ENCODE measurements around the gene OCLN. TPM values are rescaled to one million over a fixed set of nuclear protein-coding genes. Genes with fewer than 3 reads are reported as not detected.
"Not testable (repeated sequence)": the region's sequence is repeated elsewhere in the genome, so short reads cannot be mapped to it uniquely, and the experiment has no call there.

OCLN gene
- total RNA-seq, 1 donor: 3.0 TPM

GRCh38 chr5:69528035-69528434, 35.4 kb downstream of the OCLN start:
- TF ChIP-seq, protein P1, sequence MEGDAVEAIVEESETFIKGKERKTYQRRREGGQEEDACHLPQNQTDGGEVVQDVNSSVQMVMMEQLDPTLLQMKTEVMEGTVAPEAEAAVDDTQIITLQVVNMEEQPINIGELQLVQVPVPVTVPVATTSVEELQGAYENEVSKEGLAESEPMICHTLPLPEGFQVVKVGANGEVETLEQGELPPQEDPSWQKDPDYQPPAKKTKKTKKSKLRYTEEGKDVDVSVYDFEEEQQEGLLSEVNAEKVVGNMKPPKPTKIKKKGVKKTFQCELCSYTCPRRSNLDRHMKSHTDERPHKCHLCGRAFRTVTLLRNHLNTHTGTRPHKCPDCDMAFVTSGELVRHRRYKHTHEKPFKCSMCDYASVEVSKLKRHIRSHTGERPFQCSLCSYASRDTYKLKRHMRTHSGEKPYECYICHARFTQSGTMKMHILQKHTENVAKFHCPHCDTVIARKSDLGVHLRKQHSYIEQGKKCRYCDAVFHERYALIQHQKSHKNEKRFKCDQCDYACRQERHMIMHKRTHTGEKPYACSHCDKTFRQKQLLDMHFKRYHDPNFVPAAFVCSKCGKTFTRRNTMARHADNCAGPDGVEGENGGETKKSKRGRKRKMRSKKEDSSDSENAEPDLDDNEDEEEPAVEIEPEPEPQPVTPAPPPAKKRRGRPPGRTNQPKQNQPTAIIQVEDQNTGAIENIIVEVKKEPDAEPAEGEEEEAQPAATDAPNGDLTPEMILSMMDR (IDR thresholded peaks at IDR 0.05; ENCODE audit: insufficient read depth, low read length): no peak
- DNase-seq (ENCODE audit: low read depth): no peak
- no peak overlapping the region for H3K4me3 ChIP-seq (ENCODE audit: low read depth, low read length)

DNA sequence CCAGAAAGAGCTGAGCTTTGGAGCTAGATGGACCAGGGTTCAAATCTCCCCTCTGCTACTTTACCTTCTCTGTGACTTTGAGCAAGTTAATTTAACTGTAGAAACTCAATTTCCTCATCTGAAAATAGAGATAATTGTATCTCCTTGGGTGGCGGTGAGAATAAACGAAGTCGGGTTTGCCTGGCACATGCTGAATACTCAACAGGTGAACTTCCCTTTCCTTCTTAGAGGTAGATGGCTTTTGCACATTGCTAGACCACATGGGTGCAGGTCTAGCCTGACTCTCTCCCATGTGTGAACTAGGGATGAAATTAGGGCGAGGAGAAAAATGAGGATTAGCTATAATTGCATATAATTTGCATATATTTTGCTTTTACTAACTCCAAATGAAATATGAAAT, 36.0 kb downstream of the OCLN start:
- DNase-seq (ENCODE audit: low read depth): no peak
- TF ChIP-seq, protein P1 (IDR thresholded peaks at IDR 0.05; ENCODE audit: insufficient read depth, low read length): no peak
- no peak overlapping the region for H3K4me3 ChIP-seq (ENCODE audit: low read depth, low read length)

GRCh38 chr5:69530561-69531405, 38.2 kb downstream of the OCLN start:
- no peak overlapping the region for H3K4me3 ChIP-seq (ENCODE audit: low read depth, low read length)
- TF ChIP-seq, protein P1 (IDR thresholded peaks at IDR 0.05; ENCODE audit: insufficient read depth, low read length): no peak
- DNase-seq (ENCODE audit: low read depth): no peak

DNA sequence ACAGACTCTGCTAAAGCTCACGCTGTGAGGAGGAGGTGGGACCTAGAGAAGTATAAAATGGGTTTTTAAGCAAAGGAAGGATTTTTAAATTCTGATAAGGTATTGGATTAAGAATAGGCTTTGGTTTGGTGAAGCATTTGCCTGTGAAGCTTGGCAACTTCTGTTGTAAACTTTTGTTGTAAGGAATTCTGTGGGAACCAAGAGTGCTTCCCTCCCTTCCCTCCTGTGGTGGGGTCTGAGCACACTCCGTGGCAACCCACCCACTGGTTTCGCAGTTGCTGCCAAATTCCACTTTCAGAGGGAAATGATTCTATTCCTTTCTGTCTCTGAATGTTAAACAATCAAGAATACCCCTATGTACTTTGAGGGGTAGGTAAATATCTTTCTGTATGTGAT, 38.8 kb downstream of the OCLN start:
- no peak overlapping the region for H3K4me3 ChIP-seq (ENCODE audit: low read depth, low read length)
- TF ChIP-seq, protein P1 (IDR thresholded peaks at IDR 0.05; ENCODE audit: insufficient read depth, low read length): no peak
- DNase-seq (ENCODE audit: low read depth): no peak

DNA sequence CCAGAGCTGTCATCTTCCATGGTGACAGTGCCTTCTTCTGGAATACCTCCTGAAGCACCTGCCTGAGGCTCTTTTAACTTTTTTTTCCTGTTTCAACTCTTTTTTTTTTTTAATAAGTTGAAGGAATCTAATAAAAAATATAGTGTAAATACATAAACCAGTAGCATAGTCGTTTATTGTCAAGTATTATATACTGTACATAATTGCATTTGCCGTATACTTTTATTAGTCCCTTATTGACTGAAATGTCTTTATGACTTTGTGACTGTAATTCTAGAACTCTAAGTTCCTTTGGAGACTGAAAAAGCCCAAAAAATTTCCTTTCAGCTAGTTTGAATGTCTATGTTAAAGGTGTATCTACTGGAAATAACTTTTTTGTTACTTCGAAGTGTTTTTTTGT, 45.3 kb downstream of the OCLN start:
- not testable (repeated sequence) for H3K4me3 ChIP-seq (ENCODE audit: low read depth, low read length); DNase-seq (ENCODE audit: low read depth)

GRCh38 chr5:69538735-69539134, 46.1 kb downstream of the OCLN start:
- not testable (repeated sequence) for DNase-seq (ENCODE audit: low read depth); H3K4me3 ChIP-seq (ENCODE audit: low read depth, low read length)

DNA sequence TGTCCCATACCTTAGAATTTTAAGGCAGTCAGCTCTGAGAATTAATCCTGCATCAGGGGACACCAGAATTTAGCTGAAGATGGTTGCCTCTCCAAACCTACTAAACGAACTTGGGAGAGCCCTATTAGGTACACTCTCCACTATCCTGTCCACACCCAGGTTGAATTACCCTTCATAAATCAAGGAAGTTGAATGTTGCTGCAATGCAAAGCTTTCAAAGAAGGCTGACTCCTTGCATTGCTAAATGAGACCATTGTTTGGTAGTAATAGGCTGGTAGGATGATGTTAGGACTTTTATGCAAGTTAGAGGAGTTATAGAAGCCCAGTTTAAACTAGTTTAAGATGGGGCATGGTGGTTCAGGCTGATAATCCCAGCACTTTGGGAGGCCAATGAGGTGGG, 48.8 kb downstream of the OCLN start:
- DNase-seq (ENCODE audit: low read depth); H3K4me3 ChIP-seq (ENCODE audit: low read depth, low read length): not testable (repeated sequence)

- DNase-seq (ENCODE audit: low read depth); H3K4me3 ChIP-seq (ENCODE audit: low read depth, low read length): not testable (repeated sequence)
Observed at GRCh38 chr5:69542838-69543618, 50.4 kb downstream of the OCLN start.

- H3K4me3 ChIP-seq (ENCODE audit: low read depth, low read length); DNase-seq (ENCODE audit: low read depth): not testable (repeated sequence)
Observed at GRCh38 chr5:69544602-69545001, 52.0 kb downstream of the OCLN start.

All from fibroblast of the aortic adventitia (primary cell).